Activated T-cell treated with anti-CD3 and anti-CD28 coated beads for 48 hours (primary cell): Measurements from ENCODE around the gene SPSB1.
A peak's percentile ranks its signal among the peaks of the same experiment; 100 is the strongest.

Source experiments
- DNase-seq: peaks from one replicate; pipeline ENCODE4 v3.0.0-alpha.2; 2020; ENCODE audit warnings: low read depth

Gene SPSB1

DNA sequence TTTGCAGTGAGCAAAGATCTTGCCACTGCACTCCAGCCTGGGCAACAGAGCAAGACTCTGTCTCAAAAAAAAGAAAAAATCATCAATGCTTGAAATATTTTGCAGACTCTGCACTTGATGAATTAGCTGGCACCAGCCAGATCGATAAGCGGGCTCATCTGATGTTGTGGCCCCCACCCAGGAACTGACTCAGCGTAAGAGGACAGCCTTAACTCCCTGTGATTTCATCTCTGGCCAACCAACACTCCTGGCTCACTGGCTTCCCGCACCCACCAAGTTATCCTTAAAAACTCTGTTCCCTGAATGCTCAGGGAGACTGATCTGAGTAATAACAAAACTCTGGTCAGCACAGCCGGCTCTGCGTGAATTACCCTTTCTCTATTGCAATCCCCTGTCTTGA is 98.9 kb downstream of the SPSB1 start:
- no peak for DNase-seq

DNA sequence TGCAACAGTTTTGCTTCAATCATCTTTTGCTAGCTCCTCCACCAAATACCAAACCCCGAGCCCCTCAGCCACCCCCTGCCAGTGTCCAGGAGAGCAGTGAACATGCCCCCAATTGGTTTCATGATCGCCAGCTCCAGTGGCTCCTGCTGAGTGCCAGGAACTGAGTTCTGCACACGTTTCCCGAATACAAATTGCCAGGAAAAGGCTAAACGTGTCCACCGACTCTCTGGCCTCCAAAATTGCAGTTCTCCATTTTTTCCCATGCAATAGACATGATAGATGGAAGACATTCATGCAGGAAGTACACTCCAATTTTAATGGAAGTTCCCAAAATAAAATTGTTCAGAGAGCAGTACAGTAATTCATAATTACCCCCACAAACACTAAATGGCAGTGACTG is 101.3 kb downstream of the SPSB1 start:
- no peak for DNase-seq

DNA sequence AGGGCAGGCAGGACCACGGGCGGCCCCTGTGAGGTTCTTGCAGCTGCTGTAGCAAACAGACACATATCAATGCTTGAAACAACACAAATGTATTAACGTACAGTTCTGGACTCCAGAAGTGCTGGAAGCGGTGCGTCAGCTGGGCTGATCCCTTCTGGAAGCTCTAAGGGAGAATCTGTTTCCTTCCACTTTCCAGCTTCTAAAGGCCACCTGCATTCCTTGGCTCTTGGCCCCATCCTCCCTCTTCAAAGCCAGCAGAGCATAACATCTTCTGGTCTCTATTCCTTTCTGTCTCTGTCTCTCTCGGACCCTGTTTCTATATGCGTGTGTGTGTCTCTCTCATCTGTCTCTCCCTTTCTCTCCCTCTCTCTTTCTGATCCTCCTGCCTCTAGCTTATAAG is 102.3 kb downstream of the SPSB1 start:
- DNase-seq = no peak

DNA sequence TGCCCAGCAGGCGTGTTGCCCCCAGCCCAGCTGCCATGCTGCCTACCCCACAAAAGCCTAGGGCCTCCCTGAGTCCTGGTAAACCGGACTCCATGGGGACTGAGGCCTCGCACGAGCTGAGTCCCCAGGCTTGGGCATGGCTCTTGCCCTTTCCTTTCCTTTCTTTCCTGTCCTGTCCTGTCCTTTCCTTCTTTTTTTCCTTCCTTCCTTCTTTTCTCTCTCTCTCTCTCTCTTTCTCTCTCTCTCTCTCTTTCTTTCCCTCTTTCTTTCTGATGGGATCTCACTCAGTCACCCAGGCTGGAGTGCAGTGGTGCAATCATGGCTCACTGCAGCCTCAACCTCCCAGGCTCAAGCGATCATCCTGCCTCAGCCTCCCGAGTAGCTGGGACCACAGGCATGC is 104.4 kb downstream of the SPSB1 start:
- no peak for DNase-seq

DNA sequence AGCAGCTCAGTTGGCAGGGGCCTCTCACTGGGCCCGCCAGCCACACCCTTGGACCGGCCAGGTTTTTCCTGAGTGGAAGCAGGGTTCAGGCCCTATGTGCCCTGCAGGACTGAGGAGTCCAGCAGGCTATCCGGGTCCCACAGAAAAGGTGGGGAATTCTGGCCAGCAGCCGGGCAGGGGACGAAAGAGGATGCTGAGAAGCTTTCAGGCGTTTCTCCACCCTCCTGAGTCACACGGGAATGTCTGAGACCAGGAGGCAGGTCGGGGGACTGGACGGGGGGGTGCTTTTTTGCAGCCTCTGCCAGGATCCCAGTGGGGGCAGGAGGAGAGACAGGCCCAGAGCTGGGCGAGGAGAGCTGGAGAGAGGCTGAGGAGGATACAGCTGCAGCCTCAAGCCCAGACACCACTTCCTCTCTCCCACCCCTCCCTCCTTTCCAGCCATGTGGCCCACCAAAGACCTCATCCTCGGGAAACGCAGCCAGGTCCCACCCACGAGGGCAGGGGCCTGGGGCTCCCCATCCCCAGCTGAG is 105.4 kb downstream of the SPSB1 start:
- DNase-seq = no peak

DNA sequence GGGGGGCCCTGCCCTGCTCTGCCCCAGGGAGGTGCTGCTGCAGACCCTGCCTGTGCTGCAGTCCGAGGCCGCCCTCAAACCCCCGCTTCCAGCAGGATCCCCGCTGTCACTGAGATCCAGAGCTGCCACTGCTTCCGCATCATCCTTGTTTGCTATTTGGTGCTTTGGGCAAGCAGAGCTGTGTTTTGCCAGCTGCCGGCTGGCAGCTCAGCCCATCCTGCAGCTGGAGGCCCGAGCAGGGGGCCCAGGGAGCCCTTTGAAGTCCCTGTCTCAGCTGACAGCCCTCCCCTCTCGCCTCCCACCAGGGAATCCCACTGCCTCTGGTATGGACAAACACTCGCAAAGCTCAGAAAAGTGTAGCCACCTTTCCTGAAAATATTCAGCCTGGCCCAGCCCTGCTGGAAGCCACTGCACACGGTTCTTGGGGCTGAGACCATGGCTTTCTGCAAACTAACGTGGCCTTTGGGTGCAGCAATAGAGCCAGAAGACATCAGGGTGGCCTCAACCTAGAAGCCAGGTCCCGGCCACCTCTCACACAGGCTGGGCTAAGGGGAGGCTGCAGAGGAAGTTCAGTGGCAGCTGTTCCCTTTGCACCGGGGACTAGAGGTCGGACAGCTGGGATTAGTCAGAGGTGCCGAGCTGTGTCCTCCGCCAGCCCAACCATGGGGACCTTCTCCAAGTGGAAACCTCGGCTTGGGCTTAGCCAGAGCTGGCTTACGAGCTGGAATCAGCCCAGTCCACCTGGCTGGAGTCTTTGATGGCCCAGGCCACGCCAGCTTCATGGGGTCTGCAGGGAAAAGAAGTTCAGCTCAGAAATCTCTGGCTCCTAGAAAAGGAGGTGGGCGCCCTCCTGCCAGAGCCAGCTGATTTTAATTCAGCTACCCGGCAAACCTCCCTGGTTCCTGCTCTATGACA is 107.1 kb downstream of the SPSB1 start:
- DNase-seq = no peak

DNA sequence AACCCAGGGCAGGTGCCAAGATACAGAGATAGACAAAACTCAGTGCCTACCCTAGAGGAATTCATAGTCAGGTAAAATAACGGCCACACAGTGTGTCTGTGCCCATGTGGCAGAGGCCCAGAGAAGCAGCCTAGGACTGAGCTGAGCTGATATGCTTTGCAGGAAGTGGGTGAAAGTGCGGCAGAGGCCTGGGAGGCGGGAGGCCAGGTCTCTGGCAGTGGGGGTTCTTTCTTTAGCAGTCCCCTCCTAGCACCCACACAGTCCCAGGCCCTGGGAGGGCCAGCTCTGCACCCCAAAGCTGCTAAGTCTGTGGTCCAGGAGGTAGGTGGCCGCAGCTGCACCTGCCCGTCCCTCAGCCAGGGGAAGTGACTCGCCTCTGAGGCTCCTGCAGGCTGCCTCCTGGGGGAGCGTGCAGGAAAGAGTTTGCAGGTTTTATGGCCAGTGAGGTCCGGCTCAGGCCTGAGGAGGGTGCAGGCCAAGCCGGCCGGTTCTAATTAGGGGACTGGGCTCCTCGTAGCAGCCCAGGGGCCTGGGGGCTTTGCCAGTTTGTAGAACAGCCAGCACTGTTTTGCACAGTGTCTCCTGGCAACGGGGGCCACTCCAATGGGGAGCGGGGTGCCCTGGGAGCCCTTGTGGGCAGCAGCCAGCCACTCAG is 107.9 kb downstream of the SPSB1 start:
- DNase-seq = no peak

DNA sequence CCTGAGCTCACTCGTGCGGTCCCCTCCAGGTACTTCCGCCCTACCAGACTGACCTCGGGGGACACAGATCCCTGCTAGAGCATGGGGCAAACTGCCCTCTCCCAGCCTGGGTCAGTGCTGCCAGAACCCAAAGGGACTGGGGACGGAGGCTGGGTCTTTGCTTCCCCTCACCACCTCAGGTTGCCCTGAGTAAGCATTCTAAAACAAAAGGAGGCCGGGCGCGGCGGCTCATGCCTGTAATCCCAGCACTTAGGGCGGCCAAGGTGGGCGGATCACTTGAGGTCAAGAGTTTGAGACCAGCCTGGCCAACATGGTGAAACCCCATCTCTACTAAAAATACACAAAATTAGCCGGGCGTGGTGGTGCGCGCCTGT is 108.4 kb downstream of the SPSB1 start:
- DNase-seq = no peak

DNA sequence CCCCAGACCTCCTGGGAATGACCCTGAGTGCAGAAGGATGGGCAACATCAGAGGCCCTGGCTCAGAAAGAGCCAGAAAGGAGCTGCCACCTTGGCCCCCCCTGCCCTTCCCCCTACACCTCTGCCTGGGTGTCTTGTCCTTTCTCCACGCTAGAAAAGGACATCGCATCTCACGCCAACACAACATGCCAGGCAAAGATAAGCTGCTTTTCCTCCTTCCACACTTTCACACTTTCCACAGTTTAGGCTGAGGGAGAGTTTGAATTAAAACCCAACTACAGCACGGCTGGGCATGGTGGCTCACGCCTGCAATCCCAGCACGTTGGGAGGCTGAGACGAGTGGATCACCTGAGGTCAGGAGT is 109.5 kb downstream of the SPSB1 start:
- DNase-seq = no peak

DNA sequence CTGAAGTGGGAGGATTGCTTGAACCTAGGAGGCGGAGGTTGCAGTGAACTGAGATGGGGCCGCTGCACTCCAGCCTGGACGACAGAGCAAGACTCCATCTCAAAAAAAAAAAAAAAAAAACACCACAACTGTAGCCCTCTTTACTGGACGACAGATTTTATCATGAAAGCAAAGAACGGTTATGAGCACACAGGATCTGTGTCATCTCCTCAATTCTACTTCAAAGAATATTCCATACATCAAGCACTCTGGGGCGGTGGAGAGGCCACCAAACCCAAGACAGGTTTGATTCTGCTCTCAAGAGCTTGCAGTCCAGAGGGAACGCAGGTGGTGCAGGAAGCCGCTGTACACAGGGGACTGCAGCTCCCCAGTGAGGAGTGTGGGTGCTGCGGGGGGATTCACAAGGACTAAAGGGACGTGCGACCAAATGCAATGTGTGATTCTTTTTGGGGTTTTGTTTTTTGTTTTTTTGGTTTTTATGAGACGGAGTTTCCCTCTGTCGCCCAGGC is 110.1 kb downstream of the SPSB1 start:
- no peak for DNase-seq

DNA sequence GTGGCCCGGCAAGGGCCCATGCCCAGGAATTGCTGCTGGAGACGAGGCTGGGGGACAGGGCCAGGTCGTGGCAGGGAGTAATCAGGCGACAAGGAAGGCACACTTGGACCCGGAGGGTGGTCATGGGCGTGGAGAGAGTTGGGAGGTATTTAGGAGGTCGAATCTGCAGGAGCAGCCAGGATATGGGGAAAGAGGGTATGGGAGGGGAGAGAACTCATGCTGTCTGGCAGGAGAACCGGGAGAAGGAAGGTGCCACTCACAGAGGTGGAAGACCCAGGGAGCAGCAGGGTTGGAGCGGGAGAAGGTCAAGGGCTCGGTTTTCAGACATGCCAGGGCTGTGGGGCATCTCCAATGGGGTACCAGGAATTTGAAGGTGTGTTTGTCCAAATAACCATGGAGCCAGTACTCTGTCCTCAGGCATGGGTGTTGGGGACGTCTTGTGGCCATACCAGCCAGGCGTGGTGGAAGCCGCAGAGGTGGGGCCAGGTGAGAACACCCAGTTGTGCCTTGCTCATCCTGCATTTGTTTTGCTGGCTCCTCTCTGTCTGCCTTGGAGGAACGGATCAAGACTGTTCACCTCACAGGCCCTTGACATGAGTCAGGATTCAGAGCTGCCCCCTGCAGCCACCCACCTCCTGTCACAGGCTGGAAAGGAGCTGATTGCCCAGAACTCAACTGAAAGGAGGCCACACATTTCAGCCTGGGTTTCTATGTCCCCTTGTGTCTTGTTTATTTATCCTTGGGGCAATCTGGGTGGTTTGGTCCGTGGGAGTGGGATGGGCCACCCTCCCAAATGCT is 111.6 kb downstream of the SPSB1 start:
- no peak for DNase-seq

DNA sequence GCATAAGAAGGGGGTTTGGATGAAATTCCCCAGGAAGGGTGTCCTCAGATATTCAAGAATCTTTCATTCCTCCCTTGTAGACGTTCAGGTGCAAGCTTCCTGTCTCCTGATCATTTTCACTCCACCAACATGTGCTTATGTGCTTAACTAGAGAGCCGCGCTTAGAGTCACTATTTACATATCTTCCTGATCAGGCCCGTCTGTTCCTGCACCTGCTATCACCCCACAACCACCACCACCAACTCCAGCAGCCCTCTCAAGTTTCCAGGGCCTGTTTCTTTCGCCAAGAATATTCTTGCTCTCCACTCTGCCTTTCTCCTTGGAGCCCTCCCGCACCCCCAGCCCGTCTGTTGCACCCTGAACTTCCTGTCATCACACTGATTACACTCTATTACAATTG is 113.4 kb downstream of the SPSB1 start:
- DNase-seq = no peak

DNA sequence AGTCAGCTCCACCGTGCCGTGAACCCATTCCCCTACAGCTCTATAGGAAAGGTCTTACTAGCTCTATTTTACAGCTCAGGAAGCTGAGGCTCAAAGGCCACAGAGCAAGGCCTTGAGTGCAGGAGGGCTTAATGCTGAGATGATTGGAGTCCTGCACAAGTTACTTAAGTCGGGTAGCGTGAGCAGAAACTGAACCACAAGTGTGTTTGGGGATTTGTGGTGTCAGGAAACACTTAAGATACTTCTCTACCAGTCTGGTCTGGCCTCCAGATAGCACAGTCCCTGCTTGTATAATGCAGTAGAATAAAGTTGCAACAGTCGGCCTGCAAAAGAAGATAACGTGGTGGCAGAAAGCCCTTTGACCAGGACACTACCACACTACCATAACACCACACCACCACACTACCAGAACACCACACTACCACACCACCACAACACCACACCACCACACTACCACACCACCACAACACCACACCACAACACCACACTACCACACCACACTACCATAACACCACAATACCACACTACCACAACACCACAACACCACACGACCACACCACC is 118.1 kb downstream of the SPSB1 start:
- no peak for DNase-seq

DNA sequence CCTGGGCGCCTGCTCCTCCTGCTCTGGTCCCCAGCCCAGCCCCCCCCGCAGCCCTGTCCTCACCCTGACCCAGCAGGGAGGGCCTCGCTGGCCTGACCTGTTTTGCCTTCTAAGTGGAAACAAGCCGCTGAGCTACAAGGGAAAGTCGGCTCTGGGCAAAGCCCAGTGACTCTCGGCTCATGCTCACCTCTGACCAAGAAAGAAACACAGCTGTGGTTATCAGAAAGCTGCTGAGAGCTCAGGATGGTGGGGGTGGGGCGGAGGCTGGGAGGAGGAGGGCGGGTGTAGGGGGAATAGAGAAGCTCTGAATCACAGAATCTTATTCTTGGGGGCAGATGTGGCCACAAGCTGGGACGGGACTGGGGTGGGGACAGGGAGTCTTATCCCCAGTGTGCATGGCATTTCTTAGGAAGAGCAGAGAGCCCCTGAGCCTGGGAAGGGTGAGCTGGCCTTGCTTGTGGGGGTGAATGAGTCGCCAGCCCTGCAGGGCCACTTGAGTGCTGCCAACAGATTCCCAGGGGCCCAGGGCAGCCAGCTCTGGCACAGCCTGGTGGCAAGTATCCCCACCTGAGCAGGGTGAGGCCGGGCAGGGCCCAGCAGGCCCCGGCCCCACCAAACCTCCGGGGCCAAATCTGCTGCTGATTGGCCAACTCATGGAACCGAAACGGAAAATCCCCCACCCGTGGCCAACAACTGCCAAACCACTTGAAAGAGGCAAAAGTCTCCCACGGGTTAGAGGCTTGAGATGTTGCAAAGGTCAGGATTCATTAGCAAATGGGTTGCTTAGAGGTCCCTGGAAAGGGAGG is 120.6 kb downstream of the SPSB1 start:
- DNase-seq = peak; percentile 69

DNA sequence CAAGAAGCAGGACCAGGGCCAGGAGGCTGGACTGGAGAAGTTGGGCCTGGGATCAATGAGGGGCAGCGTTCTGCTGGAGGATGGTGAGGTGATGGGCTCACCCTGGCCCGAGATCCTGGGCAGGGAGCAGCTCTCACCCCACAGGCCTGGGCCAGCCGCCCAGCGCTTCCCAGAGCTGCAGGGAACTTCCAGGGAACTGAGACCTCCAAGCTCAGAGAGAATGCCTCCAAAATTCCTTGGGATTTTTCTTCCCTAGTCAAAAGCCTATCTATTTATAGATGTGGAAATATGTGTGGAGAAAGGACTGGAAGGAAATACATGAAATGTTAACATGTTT is 121.2 kb downstream of the SPSB1 start:
- no peak for DNase-seq

DNA sequence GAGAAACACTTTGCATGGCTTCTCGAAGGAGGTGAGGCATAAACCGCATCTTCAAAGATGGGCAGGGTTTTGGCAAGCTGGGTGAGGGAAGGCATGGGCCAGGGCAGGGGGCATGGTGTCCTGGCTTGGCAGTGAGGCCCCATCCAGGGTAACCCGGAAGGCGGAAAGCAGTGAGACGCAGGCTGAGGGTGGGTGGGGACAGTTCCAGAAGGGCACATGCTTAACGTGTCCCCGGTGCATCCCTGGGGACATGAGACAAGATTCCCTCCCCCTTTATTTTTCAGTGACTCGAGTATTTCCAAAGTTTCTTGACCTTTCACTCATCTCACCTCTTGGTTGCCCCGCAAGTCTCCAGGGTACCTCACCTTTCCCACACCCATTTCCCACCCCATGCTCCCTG is 123.8 kb downstream of the SPSB1 start:
- no peak for DNase-seq

DNA sequence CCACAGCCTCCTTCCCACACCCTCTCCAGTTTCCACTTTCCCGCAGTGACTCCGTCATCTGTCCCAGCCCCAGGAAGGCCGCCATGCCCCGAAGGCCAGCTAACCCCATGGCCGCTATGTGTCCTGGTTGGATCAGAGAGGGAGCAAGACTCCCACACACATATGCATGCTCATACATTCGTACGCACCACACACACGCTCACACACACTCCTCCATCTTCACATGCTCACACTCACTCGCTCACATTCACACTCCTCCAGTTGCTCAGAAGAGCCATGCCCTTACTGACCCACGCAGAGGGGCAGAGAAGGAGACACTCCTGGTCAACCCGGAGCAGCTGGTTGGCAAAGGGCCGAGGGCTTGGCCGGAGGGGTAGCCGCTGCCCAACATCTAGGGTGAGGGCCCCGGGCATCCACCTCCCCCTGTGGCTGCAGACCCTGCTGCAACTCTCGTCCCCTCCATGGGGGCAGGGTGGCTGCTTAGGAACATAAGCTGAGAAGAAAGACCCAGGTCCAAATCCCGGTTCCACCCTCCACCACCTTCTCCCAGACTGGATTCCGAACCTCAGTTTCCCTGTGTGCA is 124.3 kb downstream of the SPSB1 start:
- no peak for DNase-seq

DNA sequence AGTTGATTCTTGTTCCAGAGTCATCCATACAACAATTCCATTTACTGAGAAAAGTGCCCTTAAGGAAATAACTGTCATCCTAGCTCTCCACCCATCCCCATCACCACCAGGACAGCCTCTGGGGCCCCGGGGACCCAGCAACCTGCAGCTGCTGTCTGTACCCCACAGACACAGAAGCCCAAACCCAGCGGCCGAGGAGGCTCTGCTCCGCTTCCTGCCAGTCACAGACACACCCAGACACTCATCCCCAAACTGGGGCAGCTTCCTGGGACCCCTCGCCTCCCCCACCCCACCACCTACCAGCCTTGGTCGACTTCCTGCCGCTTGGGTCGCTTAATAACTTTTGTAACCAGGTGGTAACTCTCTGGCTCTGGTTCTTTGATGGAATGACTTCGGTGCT is 125.0 kb downstream of the SPSB1 start:
- DNase-seq = no peak

DNA sequence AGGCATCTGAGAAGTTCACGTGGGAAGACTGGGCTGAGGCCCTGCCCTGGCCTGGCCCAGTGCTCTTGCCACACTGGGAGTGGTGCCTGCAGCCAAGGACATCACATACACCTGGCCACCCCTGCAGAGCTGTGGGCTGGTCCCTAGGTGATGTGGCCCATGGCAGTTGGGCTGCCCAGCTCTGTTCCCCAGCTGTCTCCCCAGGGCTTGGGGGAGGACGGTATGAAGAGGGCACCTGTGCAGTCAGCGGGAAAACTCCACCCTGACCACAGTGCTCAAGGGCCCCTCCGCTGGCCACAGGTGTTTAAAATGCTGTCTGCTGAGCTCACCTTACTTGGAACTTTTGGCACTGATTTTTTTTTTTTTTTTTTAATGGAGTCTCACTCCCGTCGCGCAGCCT is 126.2 kb downstream of the SPSB1 start:
- DNase-seq = no peak
